ENCODE results near the gene TAB2.
A peak's percentile ranks its signal among the peaks of the same experiment; 100 is the strongest.

The TAB2 gene

GRCh38 chr6:149385998-149386646 lies 68.6 kb downstream of the TAB2 start:
- DNase-seq: no peak
- no peak overlapping the region for H3K9ac ChIP-seq (ENCODE audit: low read length)

GRCh38 chr6:149387779-149388512 lies 70.4 kb downstream of the TAB2 start:
- Histone ChIP-seq H3K23ac (ENCODE audit: low read length) (no peak overlapping the region), H3K79me1 (ENCODE audit: low read length) (peaks cover 2% of the 10 kb centered on the region), H3K9me3 (ENCODE audit: insufficient read depth, low read depth, low read length) (no peaks in the 10 kb centered on the region), H2BK120ac (ENCODE audit: insufficient read depth, low read length, poor library complexity) (no peak overlapping the region), H3K14ac (ENCODE audit: low read length) (no peak overlapping the region), H2BK12ac (ENCODE audit: low read length) (no peak overlapping the region), H3K27me3 (ENCODE audit: insufficient read depth, low read length) (no peaks in the 10 kb centered on the region), H3K4me1 (ENCODE audit: control insufficient read depth in 1 of 2, insufficient read depth in 2 of 2, low read length in 2 of 2) (peaks cover 0 to 3% of the 10 kb centered on the region in 2 experiments), H3K9ac (ENCODE audit: low read length) (no peak overlapping the region), H4K91ac (ENCODE audit: low read depth, low read length) (no peak overlapping the region), H2AFZ (ENCODE audit: insufficient read depth, low read length, poor library complexity) (no peak overlapping the region), H3K18ac (ENCODE audit: low read length) (no peak overlapping the region), H4K12ac (ENCODE audit: low read depth, low read length) (no peak overlapping the region), H3K4ac (ENCODE audit: low read depth, low read length) (no peak overlapping the region), H2BK5ac (ENCODE audit: low read depth, low read length, poor library complexity) (no peak overlapping the region), H3K4me3 (ENCODE audit: low read depth, low read length) (no peak overlapping the region), H3K27ac (ENCODE audit: low read depth, low read length) (no peak overlapping the region), H3K4me2 (ENCODE audit: low read length) (no peak overlapping the region), H3K36me3 (ENCODE audit: control insufficient read depth in 1 of 2, insufficient read depth in 2 of 2, low read length in 2 of 2) (peaks cover 4 to 6% of the 10 kb centered on the region in 2 experiments), H4K8ac (ENCODE audit: low read depth, low read length) (no peak overlapping the region), H2AK5ac (ENCODE audit: low read length) (no peak overlapping the region), H3K79me2 (ENCODE audit: control insufficient read depth, insufficient read depth, low read length, poor library complexity) (no peaks in the 10 kb centered on the region)
- no CpG with 5 or more reads among the region's 1 CpG for WGBS (ENCODE audit: extremely low coverage, insufficient coverage, insufficient read length)
- DNase-seq: no peak

More at GRCh38 chr6:149385998-149386646, 68.6 kb downstream of the TAB2 start:
- Histone ChIP-seq H3K18ac (ENCODE audit: low read length) (no peak overlapping the region), H3K36me3 (ENCODE audit: control insufficient read depth in 1 of 2, insufficient read depth in 2 of 2, low read length in 2 of 2) (peaks cover 8% of the 10 kb centered on the region in 2 experiments), H2AFZ (ENCODE audit: insufficient read depth, low read length, poor library complexity) (no peak overlapping the region), H3K4me3 (ENCODE audit: low read depth, low read length) (no peak overlapping the region), H3K4ac (ENCODE audit: low read depth, low read length) (no peak overlapping the region), H3K4me1 (ENCODE audit: control insufficient read depth in 1 of 2, insufficient read depth in 2 of 2, low read length in 2 of 2) (peaks cover 0 to 3% of the 10 kb centered on the region in 2 experiments), H4K12ac (ENCODE audit: low read depth, low read length) (no peak overlapping the region), H3K27ac (ENCODE audit: low read depth, low read length) (no peak overlapping the region), H4K8ac (ENCODE audit: low read depth, low read length) (no peak overlapping the region), H2BK5ac (ENCODE audit: low read depth, low read length, poor library complexity) (no peak overlapping the region), H3K79me1 (ENCODE audit: low read length) (peaks cover 2% of the 10 kb centered on the region), H2AK5ac (ENCODE audit: low read length) (no peak overlapping the region), H2BK120ac (ENCODE audit: insufficient read depth, low read length, poor library complexity) (no peak overlapping the region), H3K79me2 (ENCODE audit: control insufficient read depth, insufficient read depth, low read length, poor library complexity) (no peaks in the 10 kb centered on the region), H3K27me3 (ENCODE audit: insufficient read depth, low read length) (no peaks in the 10 kb centered on the region), H2BK12ac (ENCODE audit: low read length) (no peak overlapping the region), H3K9me3 (ENCODE audit: insufficient read depth, low read depth, low read length) (no peaks in the 10 kb centered on the region), H4K91ac (ENCODE audit: low read depth, low read length) (no peak overlapping the region), H3K4me2 (ENCODE audit: low read length) (no peak overlapping the region), H3K14ac (ENCODE audit: low read length) (no peak overlapping the region), H3K23ac (ENCODE audit: low read length) (no peak overlapping the region)
- no CpG with 5 or more reads among the region's 5 CpGs for WGBS (ENCODE audit: extremely low coverage, insufficient coverage, insufficient read length)

GRCh38 chr6:149389509-149390297 lies 72.2 kb downstream of the TAB2 start:
- H3K4me2 ChIP-seq (ENCODE audit: low read length): no peak overlapping the region
- peak in 1 of 2 donors; percentile 8 for DNase-seq
- H4K8ac ChIP-seq (ENCODE audit: low read depth, low read length): no peak overlapping the region
- no peaks in the 10 kb centered on the region for H3K9me3 ChIP-seq (ENCODE audit: insufficient read depth, low read depth, low read length)
- H3K36me3 ChIP-seq (ENCODE audit: control insufficient read depth in 1 of 2, insufficient read depth in 2 of 2, low read length in 2 of 2): peaks cover 0 to 3% of the 10 kb centered on the region in 2 experiments
- no peak overlapping the region for H2BK120ac ChIP-seq (ENCODE audit: insufficient read depth, low read length, poor library complexity)
- H3K79me2 ChIP-seq (ENCODE audit: control insufficient read depth, insufficient read depth, low read length, poor library complexity): no peaks in the 10 kb centered on the region
- H3K4me3 ChIP-seq (ENCODE audit: low read depth, low read length): no peak overlapping the region
- no peaks in the 10 kb centered on the region for H3K79me1 ChIP-seq (ENCODE audit: low read length)
- no CpG with 5 or more reads among the region's 3 CpGs for WGBS (ENCODE audit: extremely low coverage, insufficient coverage, insufficient read length)
- H3K4me1 ChIP-seq (ENCODE audit: control insufficient read depth in 1 of 2, insufficient read depth in 2 of 2, low read length in 2 of 2): peaks cover 0 to 3% of the 10 kb centered on the region in 2 experiments
- H2AFZ ChIP-seq (ENCODE audit: insufficient read depth, low read length, poor library complexity): no peak overlapping the region
- no peak overlapping the region for H3K14ac ChIP-seq (ENCODE audit: low read length)
- H2BK5ac ChIP-seq (ENCODE audit: low read depth, low read length, poor library complexity): no peak overlapping the region
- no peak overlapping the region for H3K18ac ChIP-seq (ENCODE audit: low read length)
- H4K12ac ChIP-seq (ENCODE audit: low read depth, low read length): no peak overlapping the region
- H3K23ac ChIP-seq (ENCODE audit: low read length): no peak overlapping the region
- no peak overlapping the region for H3K9ac ChIP-seq (ENCODE audit: low read length)
- H2BK12ac ChIP-seq (ENCODE audit: low read length): no peak overlapping the region
- no peak overlapping the region for H4K91ac ChIP-seq (ENCODE audit: low read depth, low read length)
- no peak overlapping the region for H3K4ac ChIP-seq (ENCODE audit: low read depth, low read length)
- no peaks in the 10 kb centered on the region for H3K27me3 ChIP-seq (ENCODE audit: insufficient read depth, low read length)
- H3K27ac ChIP-seq (ENCODE audit: low read depth, low read length): no peak overlapping the region
- no peak overlapping the region for H2AK5ac ChIP-seq (ENCODE audit: low read length)

GRCh38 chr6:149392093-149392492 lies 74.6 kb downstream of the TAB2 start:
- Histone ChIP-seq H4K12ac (ENCODE audit: low read depth, low read length) (no peak overlapping the region), H3K4me1 (ENCODE audit: control insufficient read depth in 1 of 2, insufficient read depth in 2 of 2, low read length in 2 of 2) (peaks cover 0 to 3% of the 10 kb centered on the region in 2 experiments), H2AK5ac (ENCODE audit: low read length) (no peak overlapping the region), H3K4ac (ENCODE audit: low read depth, low read length) (peak overlapping the region; percentile 55), H3K79me1 (ENCODE audit: low read length) (no peaks in the 10 kb centered on the region), H3K27me3 (ENCODE audit: insufficient read depth, low read length) (no peaks in the 10 kb centered on the region), H3K18ac (ENCODE audit: low read length) (no peak overlapping the region), H3K36me3 (ENCODE audit: control insufficient read depth in 1 of 2, insufficient read depth in 2 of 2, low read length in 2 of 2) (peaks cover 0 to 3% of the 10 kb centered on the region in 2 experiments), H4K91ac (ENCODE audit: low read depth, low read length) (no peak overlapping the region), H2BK5ac (ENCODE audit: low read depth, low read length, poor library complexity) (no peak overlapping the region), H3K9me3 (ENCODE audit: insufficient read depth, low read depth, low read length) (no peaks in the 10 kb centered on the region), H3K14ac (ENCODE audit: low read length) (no peak overlapping the region), H3K23ac (ENCODE audit: low read length) (no peak overlapping the region), H3K79me2 (ENCODE audit: control insufficient read depth, insufficient read depth, low read length, poor library complexity) (no peaks in the 10 kb centered on the region), H2BK120ac (ENCODE audit: insufficient read depth, low read length, poor library complexity) (no peak overlapping the region), H4K8ac (ENCODE audit: low read depth, low read length) (no peak overlapping the region), H2BK12ac (ENCODE audit: low read length) (no peak overlapping the region), H2AFZ (ENCODE audit: insufficient read depth, low read length, poor library complexity) (no peak overlapping the region), H3K4me3 (ENCODE audit: low read depth, low read length) (no peak overlapping the region), H3K27ac (ENCODE audit: low read depth, low read length) (no peak overlapping the region), H3K4me2 (ENCODE audit: low read length) (no peak overlapping the region), H3K9ac (ENCODE audit: low read length) (no peak overlapping the region)
- DNase-seq: no peak
- no CpG with 5 or more reads among the region's 6 CpGs for WGBS (ENCODE audit: extremely low coverage, insufficient coverage, insufficient read length)

Measured in trophoblast cell (in vitro differentiated cells and primary cell).